HG03378 (cell line): Measurements from ENCODE around the gene ADIRF.
"Not testable (repeated sequence)": the region's sequence is repeated elsewhere in the genome, so short reads cannot be mapped to it uniquely, and the experiment has no call there.

Experiments used
- ATAC-seq: cut with Tn5 transposase; IDR thresholded peaks from one replicate; pipeline ENCODE4 v1.9.1; 2021; ENCODE audit warnings: mild to moderate bottlenecking, moderate library complexity; ENCODE audit not compliant: unreplicated experiment

ADIRF gene

DNA sequence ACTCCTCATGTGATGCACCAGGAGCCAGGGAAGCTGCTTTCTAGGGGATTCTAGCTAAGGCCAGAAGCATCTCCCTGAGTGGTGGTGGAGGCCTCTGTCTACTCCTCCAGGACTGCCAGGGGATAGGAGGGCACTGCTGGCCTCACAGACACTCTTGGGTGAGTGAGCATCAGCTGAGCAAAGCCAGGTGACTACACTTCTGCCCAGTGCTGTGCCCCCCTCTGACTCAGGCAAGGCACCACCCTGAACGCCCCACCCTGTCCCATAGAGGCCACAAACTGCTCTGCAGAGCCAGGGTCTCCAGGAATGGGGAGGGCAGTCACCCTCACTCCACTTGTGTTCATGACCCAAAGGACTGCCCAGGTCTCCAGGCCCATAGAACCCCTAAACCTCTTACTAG lies 51.2 kb downstream of the ADIRF start:
- not testable (repeated sequence) for ATAC-seq

DNA sequence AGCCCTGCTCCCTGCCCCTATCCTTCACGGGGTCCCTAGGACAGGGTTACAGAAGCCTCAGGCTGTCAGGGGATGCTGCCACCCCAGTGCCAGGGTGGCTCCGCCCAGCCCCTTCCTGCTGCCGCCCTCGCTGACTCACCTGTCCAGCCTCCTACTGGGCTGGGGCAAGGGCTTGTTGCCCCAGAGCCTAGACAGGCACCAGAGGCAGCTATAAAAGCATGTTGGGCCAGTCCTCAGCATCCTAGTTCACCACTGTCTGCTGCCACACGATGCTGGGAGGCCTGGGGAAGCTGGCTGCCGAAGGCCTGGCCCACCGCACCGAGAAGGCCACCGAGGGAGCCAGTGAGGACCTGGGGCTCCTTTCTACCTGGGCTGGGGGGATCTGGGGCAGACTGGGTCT lies 51.8 kb downstream of the ADIRF start, which contains the start of gene FAM25A:
Gene FAM25A, plus strand, starts transcription at position 239 of the 400 bp plus-strand sequence. Its CDS starts 31 bp downstream, at position 270.
- not testable (repeated sequence) for ATAC-seq
